GM19043 (cell line): ENCODE results near the gene VASH2.
A peak's percentile ranks its signal among the peaks of the same experiment; 100 is the strongest.

Source experiments
- ATAC-seq: cut with Tn5 transposase; IDR thresholded peaks from one replicate; pipeline ENCODE4 v1.9.1; 2021; ENCODE audit warnings: low read depth; ENCODE audit not compliant: unreplicated experiment

VASH2 gene

DNA sequence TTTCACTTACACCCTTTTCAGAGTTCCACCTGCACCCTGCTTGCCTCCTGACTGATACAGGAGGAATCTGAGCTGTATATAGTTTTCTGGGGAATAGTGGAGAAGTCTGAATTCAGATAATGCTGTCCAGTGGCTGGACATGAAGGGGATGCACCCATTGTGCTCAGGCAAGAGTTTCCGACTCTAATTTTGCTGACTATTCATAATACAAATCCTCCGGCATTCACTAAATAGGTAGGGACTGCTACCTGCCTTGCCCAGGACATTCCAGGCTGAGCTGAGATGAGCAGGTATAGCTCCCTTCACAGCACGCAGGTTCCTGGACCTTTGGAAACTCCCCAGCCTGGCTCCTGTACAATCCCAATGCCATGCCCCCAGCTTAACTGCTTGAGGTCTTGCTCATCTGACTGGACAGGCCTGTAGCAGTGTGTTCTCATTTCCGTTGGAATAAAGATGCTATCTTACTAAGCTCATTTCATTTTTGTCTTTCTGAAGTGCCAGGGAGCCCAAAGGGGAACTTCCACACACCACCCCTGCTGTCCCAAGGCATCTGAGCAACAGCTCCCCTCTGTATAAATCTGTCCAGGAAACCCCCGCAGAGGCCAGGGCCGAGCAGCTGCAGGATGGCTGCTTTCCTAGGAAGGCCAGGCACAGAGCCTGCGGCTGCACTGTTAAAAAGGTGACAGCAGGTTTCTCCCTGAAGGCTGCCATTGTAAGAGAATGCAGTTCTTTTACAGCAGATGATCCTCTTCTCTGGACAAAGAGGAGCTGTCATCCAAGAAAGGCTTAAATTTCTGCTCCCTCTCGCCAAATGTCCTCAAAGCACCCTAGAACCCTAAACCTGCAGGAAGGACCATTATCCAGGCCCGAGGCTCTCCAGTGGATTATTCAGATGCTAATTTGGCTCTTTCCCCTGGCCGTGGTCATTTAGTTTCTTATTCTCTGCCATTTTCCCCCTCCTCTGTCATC, 21.7 kb upstream of the VASH2 start:
- no peak for ATAC-seq

DNA sequence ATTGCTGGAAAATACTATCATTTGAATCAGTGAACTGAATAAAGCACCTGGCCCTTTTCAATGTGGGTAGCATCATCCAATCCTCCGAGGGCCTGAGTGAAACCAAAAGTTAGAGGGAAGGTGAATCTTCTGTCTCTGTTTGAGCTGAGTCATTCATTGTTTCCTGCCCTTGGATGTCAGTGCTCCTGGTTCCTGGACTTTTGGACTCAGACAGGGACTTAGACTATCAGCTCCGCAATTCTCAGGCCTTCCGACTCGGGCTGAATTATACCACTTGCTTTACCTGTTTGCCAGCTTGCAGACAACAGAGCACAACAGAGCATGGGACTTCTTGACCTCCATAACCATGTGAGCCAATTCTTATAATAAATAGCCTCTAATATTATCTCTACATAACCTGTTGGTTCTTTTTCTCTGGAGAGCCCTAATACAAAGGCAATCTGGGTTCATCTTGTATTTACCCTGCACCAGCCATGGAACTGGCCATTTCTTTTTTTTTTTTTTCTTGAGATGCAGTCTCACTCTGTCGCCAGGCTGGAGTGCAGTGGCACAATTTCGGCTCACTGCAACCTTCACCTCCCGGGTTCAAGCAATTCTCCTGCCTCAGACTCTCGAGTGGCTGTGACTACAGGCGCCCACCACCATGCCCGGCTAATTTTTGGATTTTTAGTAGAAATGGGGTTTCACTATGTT, 19.2 kb upstream of the VASH2 start:
- no peak for ATAC-seq

DNA sequence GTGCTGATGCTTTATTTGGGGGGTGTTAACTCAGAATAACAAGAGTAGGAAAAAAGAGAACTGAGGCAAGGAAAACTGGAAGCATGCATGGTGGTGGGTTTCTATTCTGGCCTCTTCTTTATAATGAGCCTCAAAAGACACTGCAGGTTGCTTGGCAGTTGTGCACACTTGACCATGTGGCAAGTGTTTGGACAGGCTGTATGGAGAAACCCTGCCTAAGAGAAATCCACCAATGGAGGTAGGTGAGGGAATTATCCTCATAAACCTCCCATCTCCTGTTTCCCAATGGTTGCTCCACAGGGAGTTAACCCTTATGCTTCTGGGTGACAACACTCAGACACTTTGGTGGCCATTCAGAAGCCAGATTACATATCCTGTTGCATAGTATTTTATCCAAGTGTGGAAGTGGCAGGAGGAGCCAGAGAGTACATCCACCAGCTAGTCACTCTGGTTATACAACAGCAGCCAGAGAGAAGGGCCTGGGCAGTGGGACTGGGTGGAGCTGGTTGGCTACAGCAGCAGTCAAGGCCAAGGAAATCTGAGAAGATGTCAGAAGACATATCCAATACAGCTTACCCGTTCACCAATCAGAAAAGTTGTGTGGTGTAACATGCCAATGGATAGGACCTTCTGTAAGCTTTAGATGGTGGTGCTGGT, 16.4 kb upstream of the VASH2 start:
- no peak for ATAC-seq

DNA sequence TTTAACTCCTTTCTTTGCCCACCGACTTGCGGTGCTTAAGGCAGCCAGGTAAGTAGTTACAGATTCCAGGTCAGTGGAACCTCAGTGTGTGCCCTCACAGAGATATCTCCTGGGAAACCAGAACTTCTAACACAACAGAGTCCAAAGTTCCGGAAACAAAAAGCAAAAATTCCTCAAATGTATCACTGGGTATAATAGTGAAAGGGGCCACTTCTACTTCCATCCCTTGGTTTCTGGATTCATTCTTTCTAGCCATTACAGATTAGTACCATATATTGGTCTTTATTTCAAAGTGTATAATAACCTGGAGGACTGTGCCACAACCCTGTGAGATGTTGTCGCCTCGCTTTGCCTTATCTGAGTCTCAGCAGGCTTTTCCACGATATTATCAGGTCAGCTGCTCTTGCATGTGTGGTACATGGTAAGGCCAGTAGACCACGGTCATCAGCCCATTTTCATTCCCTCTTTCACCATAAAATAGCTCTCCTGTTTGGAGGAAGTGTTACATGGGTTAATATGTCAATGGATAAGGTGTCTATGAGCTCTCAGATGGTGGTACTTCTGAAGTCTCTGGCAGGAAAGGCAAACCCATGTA, 14.9 kb upstream of the VASH2 start:
- no peak for ATAC-seq

DNA sequence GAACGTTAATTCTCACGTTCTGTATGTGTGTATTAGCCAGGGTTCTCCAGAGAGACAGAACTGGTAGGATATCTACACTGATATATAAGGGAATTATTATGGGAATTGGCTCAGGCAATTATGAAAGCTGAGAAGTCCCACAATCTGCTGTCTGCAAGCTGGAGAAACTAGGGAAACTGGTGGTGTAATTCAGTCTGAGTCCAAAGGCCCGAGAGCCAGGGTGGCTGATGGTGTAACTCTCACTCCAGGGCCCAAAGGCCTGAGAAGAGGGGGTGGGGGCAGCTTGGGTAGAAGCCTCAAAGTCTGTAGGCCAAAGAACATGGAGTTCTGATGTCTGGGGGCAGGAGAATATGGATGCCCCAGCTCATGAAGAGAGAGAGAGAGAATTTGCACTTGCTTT, 13.3 kb upstream of the VASH2 start:
- no peak for ATAC-seq

DNA sequence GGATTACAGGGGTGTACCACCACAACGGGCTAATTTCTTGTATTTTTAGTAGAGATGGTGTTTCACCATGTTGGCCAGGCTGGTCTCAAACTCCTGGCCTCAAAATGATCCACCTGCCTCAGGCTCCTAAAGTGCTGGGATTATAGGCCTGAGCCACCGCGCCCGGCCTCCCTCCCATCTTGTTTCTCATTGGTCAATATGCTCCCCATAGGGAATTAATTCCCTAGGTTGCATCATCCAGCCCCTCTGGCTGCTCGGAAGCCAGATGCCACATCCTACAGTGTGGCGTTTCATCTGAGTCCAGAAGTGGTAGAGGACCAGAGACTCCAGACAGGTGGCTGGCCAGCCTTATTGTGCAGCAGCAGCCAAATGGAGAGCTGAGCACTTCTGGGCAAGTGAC, 11.5 kb upstream of the VASH2 start:
- no peak for ATAC-seq

DNA sequence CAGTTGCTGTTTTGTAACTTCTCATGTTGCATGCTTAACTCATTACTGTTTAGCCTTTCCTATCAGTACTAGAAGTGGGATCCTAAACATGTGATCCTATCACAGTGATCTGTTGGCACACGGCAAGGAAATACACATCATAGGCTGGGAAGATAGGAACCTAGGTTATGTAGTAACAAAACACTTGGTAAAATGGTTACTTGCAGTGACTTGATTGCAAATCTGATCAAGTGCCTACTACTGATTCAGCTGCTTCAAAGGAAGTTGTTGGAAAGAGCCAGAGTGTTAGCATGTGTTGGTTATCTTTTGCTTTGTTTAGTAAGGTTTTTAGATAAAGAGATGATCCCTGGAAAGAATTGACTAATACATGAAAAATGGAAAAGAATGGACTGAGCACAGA, 8.9 kb upstream of the VASH2 start:
- ATAC-seq: no peak

DNA sequence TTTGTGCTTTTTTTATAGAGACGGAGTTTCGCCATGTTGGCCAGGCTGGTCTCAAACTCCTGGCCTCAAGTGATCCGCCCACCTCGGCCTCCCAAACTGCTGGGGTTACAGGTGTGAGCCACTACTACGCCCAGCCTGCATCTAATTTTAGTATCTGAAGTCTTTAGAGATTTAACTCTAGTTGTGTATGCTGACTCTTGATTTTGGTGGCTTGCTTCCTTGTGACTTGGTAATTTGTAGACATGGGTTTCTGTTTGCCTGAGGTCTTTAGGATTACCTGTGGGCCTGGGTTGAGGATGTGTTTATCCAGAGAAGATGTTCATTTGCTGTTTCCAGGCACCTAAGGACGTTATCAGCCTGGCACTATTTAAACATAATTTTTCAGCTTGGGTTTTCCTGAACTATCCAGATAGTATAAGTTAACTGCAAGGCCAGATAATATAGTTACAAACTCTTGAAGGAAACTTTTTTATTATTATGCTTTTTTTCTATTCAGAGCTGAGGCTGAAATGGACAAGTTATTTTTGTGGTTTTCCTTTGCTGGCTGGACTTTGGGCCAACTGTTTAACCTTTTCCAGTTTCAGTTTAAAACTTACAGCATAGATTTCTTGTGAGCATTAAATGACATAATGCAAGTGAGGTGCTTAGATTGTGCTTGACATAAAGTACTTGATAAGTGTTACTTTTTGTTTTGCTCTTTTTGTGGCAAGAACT, 7.5 kb upstream of the VASH2 start:
- ATAC-seq: no peak

DNA sequence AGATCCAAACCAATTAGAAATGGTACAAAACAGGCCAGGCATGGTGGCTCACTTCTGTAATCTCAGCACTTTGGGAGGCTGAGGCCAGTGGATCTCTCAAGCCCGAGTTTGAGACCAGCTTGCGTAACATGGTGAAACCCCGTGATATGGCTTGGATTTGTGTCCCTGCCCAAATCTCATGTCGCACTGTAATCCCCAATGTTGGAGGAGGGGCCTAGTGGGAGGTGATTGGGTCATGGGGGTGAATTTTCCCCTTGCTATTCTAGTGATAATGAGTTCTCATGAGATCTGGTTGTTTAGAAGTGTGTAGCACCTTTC, 7.0 kb upstream of the VASH2 start:
- no peak for ATAC-seq

DNA sequence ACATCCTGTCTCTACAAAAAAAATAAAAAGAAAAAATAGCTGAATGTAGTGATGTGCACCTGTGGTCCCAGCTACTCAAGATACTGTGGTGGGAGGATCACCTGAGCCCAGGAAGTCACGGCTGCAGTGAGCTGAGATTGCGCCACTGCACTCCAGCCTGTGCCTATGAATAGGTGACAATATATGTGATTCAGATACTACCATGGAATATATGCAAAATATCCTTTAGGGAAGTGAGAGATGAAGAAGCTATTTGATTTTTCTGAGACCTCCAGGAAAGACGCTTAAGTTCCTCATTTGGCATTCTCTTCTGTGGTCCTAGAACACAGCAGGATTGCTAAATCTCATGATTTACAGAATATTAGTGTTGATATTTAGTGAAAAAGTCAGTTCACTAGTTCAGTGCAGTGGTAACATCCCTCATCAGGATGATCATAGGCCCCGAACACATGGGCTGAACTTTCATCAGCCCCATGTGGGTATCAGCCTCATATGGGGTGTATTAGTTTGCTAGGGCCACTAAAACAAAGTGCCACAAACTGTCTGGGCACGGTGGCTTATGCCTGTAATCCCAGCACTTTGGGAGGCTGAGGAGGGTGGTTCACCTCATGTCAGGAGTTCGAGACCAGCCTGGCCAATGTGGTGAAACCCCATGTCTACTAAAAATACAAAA, 6.0 kb upstream of the VASH2 start:
- peak; percentile 60 for ATAC-seq

DNA sequence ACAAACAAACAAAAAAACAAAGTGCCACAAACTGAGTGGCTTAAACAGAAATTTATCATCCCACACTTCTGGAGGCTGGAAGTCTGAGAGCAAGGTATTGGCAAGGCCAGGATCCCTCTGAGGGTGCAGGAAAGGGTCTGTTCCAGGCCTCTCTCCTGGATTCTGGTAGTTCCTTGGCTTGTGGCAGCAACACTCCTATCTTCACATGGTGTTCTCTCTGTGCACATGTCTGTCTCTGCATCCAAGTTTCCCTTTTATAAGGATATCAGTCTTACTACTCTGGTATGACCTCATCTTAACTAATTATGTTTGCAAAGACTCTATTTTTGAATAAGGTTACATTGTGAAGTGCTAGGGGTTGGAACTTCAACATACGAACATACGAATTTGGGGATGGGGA, 5.3 kb upstream of the VASH2 start:
- ATAC-seq: no peak

DNA sequence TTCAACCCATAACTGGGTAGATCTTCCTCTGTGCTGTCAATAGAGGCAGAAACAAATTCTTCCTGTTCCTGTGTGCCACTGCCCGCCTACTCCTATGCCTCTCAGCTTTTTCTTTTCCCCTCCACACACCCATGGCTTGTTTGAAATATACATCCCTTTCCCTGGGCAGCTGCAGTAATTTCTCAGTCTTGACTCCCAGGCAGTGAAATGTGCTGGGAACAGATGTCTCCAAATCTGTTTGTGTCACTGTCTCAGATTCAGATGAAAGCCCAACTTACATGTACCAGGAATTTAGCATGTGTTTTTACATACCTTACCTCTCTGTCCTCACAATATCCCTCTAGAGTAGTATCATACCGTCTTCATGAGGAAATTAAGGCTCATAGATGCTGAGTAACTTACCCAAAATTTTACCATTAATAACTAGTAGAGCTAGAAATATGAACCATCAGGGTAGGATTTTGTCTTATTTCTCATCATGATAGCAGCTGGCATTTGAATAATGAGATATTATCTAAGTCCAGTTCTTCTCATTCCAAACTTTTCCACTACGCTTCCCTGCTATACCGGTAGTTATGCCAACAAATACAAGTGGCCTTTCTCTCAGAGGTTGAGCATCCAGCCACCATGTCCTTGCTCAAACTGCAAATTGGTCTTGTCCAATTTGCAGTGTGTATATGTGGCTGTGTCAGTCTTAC, 4.7 kb upstream of the VASH2 start:
- no peak for ATAC-seq

DNA sequence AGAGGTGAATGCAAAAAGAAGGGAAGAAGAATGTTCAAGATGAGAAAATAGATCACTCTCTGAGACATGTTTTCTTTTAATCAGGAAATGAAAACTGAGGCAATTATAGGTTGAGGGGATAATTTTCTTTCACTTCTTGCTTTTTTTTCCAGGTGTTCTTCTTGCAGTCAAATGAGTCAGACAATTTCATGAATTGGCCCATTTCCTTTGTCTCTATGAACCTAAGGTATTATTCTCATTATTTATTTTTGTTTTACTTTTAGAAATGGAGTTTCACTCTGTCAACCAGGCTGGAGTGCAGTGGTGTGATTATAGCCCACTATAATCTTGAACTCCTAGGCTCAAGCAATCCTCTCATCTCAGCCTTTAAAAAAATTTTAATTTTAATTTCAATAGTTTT, 3.5 kb upstream of the VASH2 start:
- ATAC-seq: no peak

DNA sequence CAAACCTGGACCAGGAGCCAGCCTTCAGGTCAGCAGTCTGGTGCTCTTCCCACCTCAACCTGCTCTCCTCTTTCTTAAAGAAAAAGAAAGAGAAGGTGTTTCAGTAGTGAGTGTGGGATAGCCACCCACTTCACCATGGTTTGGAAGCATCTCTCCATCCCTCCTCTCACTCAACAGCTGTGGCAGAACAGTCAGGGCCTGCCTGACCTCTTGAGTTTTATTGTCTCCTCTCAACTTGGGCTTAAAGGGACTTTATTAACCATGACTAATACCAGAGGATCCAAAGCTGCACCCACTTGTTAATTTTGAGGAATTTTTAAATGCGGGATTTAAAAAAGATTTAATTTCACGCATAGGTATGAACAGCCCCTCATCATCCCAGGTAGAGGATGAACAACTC, 570 bp upstream of the VASH2 start:
- no peak for ATAC-seq

DNA sequence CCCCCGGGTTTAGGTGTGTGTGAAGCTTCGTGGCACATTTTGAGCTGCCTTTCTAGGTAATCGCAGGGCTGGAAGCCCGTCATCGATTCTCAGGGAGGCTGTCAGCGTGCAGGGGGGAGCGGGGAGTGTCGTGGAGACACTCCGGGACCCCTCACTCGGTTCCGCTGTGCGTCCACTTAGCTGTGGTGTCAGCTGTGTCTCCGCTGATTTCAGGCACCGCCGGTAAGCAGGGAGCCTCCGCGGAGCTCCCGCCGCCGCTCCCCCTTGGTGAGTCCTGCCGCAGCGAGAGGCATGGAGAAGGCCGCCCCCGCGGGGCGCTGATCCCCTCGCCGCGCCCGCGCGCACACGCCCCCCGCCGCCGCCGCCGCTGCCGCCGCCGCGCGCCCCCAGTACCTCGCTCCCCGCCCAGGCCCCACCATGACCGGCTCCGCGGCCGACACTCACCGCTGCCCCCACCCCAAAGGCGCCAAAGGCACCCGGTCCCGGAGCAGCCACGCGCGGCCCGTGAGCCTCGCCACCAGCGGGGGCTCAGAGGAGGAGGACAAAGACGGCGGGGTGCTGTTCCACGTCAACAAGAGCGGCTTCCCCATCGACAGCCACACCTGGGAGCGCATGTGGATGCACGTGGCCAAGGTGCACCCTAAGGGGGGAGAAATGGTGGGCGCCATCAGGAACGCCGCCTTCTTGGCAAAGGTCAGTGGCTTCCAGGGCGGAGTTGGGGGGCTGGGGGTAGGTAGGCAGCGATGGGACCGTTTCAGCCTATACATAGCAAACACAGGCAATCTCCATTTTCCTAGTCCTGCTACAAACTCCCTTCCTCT, 995 bp downstream of the VASH2 start:
- ATAC-seq: peak; percentile 1

DNA sequence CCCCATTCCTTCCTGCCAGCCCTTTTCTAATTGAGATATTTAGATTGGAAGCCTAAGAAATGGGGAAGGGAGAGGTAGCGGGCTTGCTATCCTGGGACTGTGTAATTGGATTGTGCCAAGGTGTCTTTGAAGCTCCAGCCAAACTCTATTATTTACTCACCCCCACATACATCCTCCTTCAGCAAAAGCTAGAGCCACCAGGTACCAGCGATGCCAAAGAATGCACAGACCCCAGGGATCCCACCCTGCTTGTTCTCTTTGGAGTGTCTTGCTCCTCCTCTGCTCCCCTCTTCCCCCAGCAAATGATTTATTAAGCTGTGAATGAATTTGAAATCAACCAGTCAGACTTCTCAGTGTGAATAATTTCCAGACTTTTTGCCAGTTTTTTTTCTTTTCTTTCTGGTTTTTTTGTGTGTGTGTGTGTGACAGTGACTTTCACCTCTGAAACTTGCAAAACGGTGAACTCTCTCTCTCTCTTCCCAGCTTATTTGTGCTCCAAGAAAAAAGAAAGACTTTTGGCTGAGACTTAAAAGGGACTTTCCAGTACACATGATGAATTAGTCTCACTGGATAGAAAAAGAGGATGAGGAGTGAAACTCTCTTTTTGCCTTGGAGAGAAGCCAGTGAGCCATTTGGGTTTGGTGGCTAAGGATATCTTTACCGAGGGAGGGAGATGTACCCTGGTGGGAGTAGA, 1.8 kb downstream of the VASH2 start:
- ATAC-seq: no peak

DNA sequence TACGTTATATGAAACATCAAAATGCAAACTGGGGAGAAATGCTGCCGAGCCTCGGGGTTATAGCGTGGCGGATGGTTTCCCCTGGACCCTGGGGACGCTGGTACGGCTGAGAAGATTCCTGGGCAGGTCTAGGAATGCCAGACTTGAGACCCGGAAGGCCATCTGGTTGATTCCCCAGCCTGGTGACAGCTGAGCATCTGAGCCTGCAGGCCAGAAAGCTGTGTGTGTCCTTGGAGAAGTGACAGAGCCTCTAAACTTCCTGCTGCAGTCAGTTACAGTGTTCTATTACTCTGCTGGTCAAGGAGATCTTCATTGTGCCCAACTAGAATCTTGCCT, 2.3 kb downstream of the VASH2 start:
- no peak for ATAC-seq

DNA sequence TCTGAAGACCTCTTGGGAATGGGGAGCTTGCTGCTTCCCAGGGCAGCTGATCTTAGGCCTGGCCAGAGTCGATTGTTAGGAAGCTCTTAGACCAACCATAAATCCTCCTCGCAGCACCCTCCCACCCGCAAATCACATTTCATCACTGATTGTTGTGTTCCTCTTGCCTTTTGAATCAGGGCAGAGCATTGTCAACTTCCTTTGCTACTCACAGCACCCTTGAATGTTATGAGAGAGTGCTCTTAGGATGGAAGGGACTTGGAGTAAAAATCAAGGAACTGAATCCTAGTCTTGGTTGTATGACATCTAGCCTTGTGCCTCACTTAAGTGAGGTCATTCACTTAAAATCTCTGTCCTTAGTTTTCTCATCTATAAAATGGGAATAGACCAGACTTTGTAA, 3.0 kb downstream of the VASH2 start:
- no peak for ATAC-seq
